Upper lobe of right lung (tissue), 1 donor: Measurements from ENCODE around the gene ZNF236. TPM values are rescaled to one million over a fixed set of nuclear protein-coding genes. Genes with fewer than 3 reads are reported as not detected.

ENCODE experiments used
- ATAC-seq: fragments of 200-7000 bp; cut with Tn5 transposase; one replicate; pipeline ENCODE4 v1.9.1; 2020; ENCODE audit warnings: mild to moderate bottlenecking, moderate library complexity
- DNase-seq: peaks from one replicate; pipeline ENCODE4 v3.0.0-alpha.2; 2020
- H3K27ac ChIP-seq: fragments of 200-600 bp; one replicate; pipeline ENCODE4 v1.8.0; 2022
- H3K27me3 ChIP-seq: fragments of 200-600 bp; one replicate; pipeline ENCODE4 v1.8.0; 2022; ENCODE audit warnings: mild to moderate bottlenecking
- H3K36me3 ChIP-seq: fragments of 200-600 bp; one replicate; pipeline ENCODE4 v1.8.0; 2022
- H3K4me1 ChIP-seq: fragments of 200-600 bp; one replicate; pipeline ENCODE4 v1.8.0; 2022
- H3K4me3 ChIP-seq: fragments of 200-600 bp; one replicate; pipeline ENCODE4 v1.8.0; 2022; ENCODE audit warnings: mild to moderate bottlenecking
- H3K9me3 ChIP-seq: fragments of 200-600 bp; one replicate; pipeline ENCODE4 v1.8.0; 2022
- intact Hi-C: fragments of 100-400 bp; cut with DNase I; formaldehyde crosslinking; loops from one replicate; pipeline ENCODE4 v1.11.0; 2022
- total RNA-seq: library from RNA; stranded (reverse); fragmentation: NEBNext Ultra II Directional; extraction: Animal tissue kit (Norgen Biotek cat#: 25700); gene quantifications from one replicate; pipeline ENCODE4 v1.2.1, GENCODE V29; 2021
- TF ChIP-seq, protein P1 (sequence below): fragments of 200-600 bp; IDR thresholded peaks from one replicate; pipeline ENCODE4 v1.8.0; 2022; ENCODE audit warnings: antibody characterized with exemption
- donor health status: DM: no; HTN: yes; CAD: no; lungs with severe emphysema.

ZNF236 gene
- total RNA-seq, 1 donor from 2014 or later: 14.9 TPM

DNA sequence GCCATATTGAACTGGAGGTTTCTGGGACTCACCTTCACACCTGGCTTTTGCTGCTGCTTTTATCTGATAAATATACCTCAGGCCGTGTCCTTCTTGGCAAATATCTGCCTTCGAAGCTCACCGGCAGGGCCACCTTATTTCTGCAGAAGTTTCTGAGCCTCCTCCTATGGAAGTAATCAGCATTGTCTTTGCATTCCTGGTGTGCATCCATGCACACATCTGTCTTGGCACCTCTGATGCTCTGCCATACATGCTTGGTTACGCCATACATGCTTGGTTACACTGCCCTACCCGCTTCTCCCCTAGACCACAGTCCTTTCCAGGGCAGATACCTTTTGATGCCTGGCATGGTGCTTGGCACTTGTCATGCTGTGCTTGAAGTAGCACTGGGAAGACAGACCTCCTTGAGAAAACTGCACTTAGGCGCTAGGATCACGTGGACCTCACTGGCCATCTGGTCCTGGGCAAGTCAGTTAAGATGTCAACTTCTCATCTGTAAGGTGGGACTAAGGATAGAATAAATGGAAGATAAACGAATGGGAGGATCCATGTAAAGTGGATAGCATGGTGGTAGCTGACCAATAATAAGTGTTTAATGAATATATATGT, 66.8 kb downstream of the ZNF236 start:
- TF ChIP-seq, protein P1, sequence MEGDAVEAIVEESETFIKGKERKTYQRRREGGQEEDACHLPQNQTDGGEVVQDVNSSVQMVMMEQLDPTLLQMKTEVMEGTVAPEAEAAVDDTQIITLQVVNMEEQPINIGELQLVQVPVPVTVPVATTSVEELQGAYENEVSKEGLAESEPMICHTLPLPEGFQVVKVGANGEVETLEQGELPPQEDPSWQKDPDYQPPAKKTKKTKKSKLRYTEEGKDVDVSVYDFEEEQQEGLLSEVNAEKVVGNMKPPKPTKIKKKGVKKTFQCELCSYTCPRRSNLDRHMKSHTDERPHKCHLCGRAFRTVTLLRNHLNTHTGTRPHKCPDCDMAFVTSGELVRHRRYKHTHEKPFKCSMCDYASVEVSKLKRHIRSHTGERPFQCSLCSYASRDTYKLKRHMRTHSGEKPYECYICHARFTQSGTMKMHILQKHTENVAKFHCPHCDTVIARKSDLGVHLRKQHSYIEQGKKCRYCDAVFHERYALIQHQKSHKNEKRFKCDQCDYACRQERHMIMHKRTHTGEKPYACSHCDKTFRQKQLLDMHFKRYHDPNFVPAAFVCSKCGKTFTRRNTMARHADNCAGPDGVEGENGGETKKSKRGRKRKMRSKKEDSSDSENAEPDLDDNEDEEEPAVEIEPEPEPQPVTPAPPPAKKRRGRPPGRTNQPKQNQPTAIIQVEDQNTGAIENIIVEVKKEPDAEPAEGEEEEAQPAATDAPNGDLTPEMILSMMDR: no peak
- Histone ChIP-seq H3K9me3 (no peaks in the 10 kb centered on the region), H3K27ac (no peak overlapping the region), H3K36me3 (peaks cover 37% of the 10 kb centered on the region), H3K4me3 (no peak overlapping the region), H3K27me3 (no peaks in the 10 kb centered on the region), H3K4me1 (no peaks in the 10 kb centered on the region)
- ATAC-seq (no peak), DNase-seq (no peak)
- intact Hi-C loops: no loop called here

DNA sequence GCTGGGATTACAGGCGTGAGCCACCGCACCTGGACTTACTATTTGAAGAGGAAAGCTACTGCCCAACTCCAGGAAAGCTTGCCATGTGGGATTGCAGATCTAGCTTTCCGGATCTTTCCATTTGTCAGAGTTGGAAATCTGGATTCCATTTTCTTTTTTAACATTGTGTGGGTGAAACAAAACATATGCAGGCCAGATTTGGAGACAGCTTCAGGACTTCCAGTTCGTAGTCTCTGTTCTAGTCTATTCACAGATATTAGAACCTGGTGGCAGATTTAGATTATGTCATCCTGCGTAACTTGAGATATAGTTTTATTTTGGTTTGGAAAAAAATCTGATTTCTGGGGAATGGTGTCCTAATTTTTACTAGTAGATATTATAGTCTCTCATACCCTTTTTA, 70.5 kb downstream of the ZNF236 start:
- Histone ChIP-seq H3K4me1 (no peaks in the 10 kb centered on the region), H3K4me3 (no peak overlapping the region), H3K36me3 (peaks cover 47% of the 10 kb centered on the region), H3K27ac (no peak overlapping the region), H3K9me3 (no peaks in the 10 kb centered on the region), H3K27me3 (no peaks in the 10 kb centered on the region)
- DNase-seq (no peak), ATAC-seq (no peak)
- TF ChIP-seq, protein P1: no peak
- intact Hi-C loops: no loop called here

DNA sequence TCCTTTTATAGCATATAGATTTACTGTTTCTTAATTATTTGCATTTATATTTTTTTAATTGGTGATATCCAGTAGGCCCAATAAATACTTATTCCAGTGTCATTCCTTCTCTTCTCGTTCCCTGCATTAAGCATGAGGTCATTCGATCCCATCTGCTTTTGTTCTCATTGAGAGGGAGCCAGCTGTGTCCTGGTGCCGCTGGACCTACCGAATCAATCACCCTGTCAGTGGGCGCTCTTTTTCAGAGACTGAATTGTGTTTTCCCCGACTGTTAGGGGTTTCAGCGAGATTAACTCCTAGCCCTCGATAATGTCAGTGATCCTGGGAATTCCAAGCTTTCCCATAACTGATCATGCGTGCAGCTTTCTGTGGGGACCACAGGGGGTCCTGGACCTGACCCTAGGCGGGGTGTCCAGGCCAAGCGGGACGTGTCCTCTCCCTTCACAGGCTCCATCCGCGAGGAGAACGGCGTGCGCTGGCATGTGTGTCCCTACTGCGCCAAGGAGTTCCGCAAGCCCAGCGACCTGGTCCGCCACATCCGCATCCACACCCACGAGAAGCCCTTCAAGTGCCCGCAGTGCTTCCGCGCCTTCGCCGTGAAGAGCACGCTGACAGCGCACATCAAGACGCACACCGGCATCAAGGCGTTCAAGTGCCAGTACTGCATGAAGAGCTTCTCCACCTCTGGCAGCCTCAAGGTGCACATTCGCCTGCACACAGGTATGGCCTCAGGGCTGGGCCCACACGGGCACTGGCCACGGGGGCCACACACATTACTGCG, 72.4 kb downstream of the ZNF236 start:
- no peaks in the 10 kb centered on the region for H3K9me3 ChIP-seq
- no peak overlapping the region for H3K27ac ChIP-seq
- DNase-seq: no peak
- TF ChIP-seq, protein P1: no peak
- intact Hi-C loops: no loop called here
- no peaks in the 10 kb centered on the region for H3K4me1 ChIP-seq
- H3K36me3 ChIP-seq: peaks cover 54% of the 10 kb centered on the region
- no peak overlapping the region for H3K4me3 ChIP-seq
- H3K27me3 ChIP-seq: no peaks in the 10 kb centered on the region
- ATAC-seq: no peak

DNA sequence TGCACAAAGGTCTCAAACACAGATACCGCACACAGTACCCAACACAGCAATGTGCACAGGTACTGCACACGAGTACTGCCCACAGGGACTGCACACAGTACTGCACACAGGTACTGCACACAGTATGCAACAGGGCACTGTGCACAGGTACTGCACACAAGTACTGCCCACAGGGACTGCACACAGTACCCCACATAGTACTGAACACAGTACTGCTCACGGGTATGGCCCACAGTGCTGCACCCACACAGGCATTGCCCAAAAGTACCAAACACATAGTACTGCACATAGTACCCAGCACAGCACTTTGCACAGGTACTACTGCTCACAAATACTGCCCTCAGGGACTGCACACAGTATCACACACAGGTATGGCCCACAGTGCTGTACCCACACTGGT, 73.1 kb downstream of the ZNF236 start:
- intact Hi-C loops: no loop called here
- Histone ChIP-seq H3K27ac (no peak overlapping the region), H3K27me3 (no peaks in the 10 kb centered on the region), H3K36me3 (peaks cover 55% of the 10 kb centered on the region), H3K9me3 (no peaks in the 10 kb centered on the region), H3K4me3 (no peak overlapping the region), H3K4me1 (no peaks in the 10 kb centered on the region)
- DNase-seq (no peak), ATAC-seq (peak; percentile 30)
- TF ChIP-seq, protein P1: no peak

DNA sequence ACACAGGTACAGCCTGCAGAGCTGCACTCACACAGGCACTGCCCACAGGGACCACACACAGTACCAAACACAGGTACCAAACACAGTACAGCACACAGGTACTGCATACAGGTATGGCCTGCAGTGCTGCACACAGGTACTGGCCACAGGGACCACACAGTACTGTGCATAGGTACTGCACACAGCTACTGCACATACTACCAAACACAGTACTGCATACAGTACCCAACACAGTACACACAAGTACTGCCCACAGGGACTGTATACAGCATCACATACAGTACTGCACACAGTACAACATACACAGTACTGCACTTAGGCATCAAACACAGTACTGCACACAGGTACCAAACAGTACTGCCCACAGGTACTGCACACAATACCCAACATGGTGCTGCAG, 74.3 kb downstream of the ZNF236 start:
- Histone ChIP-seq H3K4me3 (no peak overlapping the region), H3K9me3 (no peaks in the 10 kb centered on the region), H3K27me3 (no peaks in the 10 kb centered on the region), H3K36me3 (peaks cover 55% of the 10 kb centered on the region), H3K27ac (no peak overlapping the region), H3K4me1 (no peaks in the 10 kb centered on the region)
- peak; percentile 42 for ATAC-seq
- DNase-seq: no peak
- intact Hi-C loops: no loop called here
- TF ChIP-seq, protein P1: no peak
